Temporal lobe (tissue), 2 donors: ENCODE results near the gene KIF1A. TPM values are rescaled to one million over a fixed set of nuclear protein-coding genes. Genes with fewer than 3 reads are reported as not detected.

Experiments
- small RNA-seq: library from RNA; depleted of rRNA; stranded (forward); fragments of <200 nt; gene quantifications from one replicate; pipeline ENCODE3, GENCODE V24; 2014; ENCODE audit warnings: low replicate concordance
- total RNA-seq: library from RNA; depleted of rRNA; stranded (reverse); fragments of >200 nt; gene quantifications from one replicate; pipeline ENCODE4 v1.2.3, GENCODE V29; 2014

Gene KIF1A
- total RNA-seq, 1 donor from 2014 or later, result 181 TPM

Small RNA genes within 50 kb of the gene (small RNA-seq; reads per million reads assigned to genes)
- not detected for gene AC011298.3

Other genes starting within 250 kb of the KIF1A start
- 18.2 TPM for gene CAPN10, start 233.5 kb downstream of the KIF1A start, total RNA-seq
- gene GPR35, start 194.7 kb downstream of the KIF1A start, total RNA-seq, result 0.98 TPM
- gene AQP12B, start 137.3 kb downstream of the KIF1A start, total RNA-seq, result not detected
- not detected for gene AQP12A, start 128.4 kb downstream of the KIF1A start, total RNA-seq
- gene AGXT, start 48.6 kb upstream of the KIF1A start, total RNA-seq, result not detected
- not detected for gene MAB21L4, start 75.9 kb upstream of the KIF1A start, total RNA-seq
- not detected for gene CROCC2, start 86.1 kb upstream of the KIF1A start, total RNA-seq
- 3.2 TPM for gene SNED1, start 178.4 kb upstream of the KIF1A start, total RNA-seq